Measurements from ENCODE around the gene CAMK2B. TPM values are rescaled to one million over a fixed set of nuclear protein-coding genes. Genes with fewer than 3 reads are reported as not detected.

CAMK2B gene
- total RNA-seq, 2 experiments from 2014 or later, result 0.11 TPM; not detected in 1

DNA sequence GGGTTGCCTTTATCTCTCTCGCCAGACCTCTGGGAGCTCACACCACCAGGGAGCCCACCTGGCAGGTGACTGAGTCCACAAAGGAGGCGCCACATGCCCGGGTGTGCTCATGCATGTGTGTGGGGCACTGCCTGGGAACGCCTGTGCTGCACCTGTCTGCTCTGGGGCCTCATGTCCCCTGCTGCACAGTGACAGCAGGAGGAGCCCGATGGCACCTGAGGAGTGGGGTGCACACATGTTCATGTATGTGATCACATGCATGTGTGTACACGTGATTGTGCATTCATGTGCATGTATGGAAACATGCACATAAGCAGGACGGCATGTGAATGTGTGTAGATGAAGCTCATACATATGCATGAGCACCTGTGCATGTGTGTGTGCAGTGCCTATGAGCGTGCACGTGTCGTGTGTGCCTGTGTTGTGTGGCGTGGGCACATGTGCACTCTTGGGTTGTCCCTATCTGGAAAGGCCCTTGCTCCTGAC is 102.6 kb downstream of the CAMK2B start:
- Mint-ChIP-seq H3K27me3 (no peaks in the 10 kb centered on the region), H3K4me3 (no peak overlapping the region), H3K9me3 (no peaks in the 10 kb centered on the region), H3K4me1 (no peaks in the 10 kb centered on the region), H3K36me3 (no peaks in the 10 kb centered on the region), H3K27ac (no peak overlapping the region)
- POLR2A ChIA-PET, result no interaction called here
- no peak for ATAC-seq (ENCODE audit: low read depth)
- DNase-seq, result peak; percentile 26

DNA sequence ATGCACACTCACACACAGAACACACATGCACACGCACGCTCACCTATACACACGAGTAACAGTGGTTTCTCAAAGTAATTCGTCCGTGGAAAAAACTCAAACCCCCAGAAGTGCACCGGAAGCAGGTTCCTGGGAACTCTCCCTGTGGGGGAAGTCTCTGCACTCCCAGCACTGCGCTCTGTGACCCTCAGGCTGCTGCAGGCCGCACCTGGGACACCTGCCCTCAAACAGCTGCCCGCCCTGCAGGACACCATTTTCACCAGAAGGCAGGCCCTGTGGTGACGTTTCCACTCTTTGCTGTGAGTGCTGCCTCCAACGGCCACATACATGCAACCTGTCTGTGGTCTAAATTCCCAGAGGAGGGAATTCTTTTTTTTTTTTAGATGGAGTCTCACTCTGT is 103.3 kb downstream of the CAMK2B start:
- Mint-ChIP-seq H3K4me3 (no peak overlapping the region), H3K9me3 (no peaks in the 10 kb centered on the region), H3K36me3 (no peaks in the 10 kb centered on the region), H3K4me1 (no peaks in the 10 kb centered on the region), H3K27me3 (no peaks in the 10 kb centered on the region), H3K27ac (no peak overlapping the region)
- POLR2A ChIA-PET, result no interaction called here
- ATAC-seq (ENCODE audit: low read depth), result no peak
- DNase-seq, result no peak

DNA sequence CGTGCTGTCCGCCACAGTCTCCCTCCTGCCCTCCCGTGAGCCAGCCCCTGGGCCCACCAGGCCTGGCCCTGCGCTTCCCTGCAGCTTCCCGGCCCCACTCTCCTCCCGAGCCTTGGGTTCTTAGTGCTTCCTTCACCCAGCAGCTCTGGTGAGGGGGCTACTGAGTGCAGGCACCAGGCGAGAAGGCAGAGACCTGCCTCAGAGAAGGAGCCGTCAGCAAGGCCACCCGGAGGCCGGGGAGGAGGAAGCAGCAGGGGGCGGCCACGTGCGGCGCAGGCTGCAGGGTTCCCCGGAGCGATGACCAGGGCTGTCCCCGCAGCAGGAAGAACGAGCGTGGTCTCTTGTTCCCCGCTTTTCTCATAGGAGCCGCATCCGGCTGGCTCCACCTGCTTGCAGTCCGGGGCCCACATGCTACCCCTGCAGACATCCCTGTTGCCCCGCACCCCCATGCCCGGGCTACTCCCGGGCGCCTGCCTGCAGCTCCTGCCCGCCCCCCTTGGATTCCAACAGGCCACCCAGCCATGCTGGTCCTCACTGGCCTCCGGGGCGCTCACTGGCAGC is 104.1 kb downstream of the CAMK2B start:
- Mint-ChIP-seq H3K27me3 (no peaks in the 10 kb centered on the region), H3K27ac (no peak overlapping the region), H3K4me3 (no peak overlapping the region), H3K36me3 (no peaks in the 10 kb centered on the region), H3K4me1 (no peaks in the 10 kb centered on the region), H3K9me3 (no peaks in the 10 kb centered on the region)
- no peak for DNase-seq
- POLR2A ChIA-PET, result no interaction called here
- no peak for ATAC-seq (ENCODE audit: low read depth)

DNA sequence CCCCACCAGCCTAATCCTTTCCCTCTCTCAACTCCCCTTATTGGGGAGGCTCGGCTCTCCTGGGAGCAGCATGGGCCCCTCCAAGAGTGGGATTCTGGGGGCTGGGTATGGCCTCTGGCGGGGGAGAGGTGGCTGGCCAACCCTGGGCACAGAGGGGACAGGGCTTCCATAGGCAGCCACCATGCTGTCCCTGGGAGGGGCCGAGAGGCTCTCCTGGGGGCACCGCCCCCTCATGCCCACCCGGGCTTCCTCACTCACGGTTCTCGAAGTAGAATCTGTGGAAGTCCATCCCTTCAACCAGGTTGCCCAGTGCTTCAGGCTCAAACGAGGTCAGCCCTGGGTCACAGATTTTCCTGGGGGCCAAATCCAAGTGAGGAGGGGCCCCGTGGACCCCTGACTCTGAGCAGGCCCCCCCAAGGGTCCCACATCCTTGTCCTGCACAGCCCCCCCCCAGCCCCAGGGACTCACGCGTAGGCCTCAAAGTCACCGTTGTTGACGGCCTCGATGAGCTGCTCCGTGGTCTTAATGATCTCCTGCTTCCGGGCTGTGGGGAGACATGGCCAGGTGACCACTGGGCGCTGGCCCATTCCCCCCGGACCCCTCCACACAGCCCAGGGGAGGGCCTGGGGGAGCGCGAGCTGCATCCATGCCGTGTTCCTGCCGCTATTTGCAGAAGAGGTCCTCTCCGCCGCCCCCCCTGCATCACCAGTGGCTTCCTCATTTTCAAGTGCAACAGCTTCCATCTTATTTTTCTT is 104.9 kb downstream of the CAMK2B start:
- no peak overlapping the region for H3K4me3 Mint-ChIP-seq
- POLR2A ChIA-PET, result no interaction called here
- DNase-seq, result no peak
- no peaks in the 10 kb centered on the region for H3K27me3 Mint-ChIP-seq
- no peak for ATAC-seq (ENCODE audit: low read depth)
- no peaks in the 10 kb centered on the region for H3K4me1 Mint-ChIP-seq
- H3K9me3 Mint-ChIP-seq, result no peaks in the 10 kb centered on the region
- no peak overlapping the region for H3K27ac Mint-ChIP-seq
- no peaks in the 10 kb centered on the region for H3K36me3 Mint-ChIP-seq

DNA sequence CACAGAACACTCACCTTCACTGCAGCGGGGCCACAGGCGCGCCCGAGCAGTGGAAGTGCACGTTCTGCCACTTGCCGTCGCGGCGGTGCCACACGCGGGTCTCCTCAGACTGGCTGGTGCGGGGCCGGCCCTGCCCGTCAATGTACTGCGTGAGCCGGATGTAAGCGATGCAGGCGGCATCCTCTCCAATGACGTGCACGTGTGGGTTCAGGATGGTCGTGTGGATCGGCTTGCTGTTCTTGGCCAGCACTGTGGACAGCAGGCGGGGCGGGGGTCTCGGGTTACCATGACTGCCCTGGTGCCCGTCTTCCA is 105.4 kb downstream of the CAMK2B start:
- Mint-ChIP-seq H3K4me1 (no peaks in the 10 kb centered on the region), H3K27ac (no peak overlapping the region), H3K36me3 (no peaks in the 10 kb centered on the region), H3K27me3 (no peaks in the 10 kb centered on the region), H3K4me3 (no peak overlapping the region), H3K9me3 (no peaks in the 10 kb centered on the region)
- ATAC-seq (ENCODE audit: low read depth), result no peak
- POLR2A ChIA-PET, result no interaction called here
- DNase-seq, result no peak

DNA sequence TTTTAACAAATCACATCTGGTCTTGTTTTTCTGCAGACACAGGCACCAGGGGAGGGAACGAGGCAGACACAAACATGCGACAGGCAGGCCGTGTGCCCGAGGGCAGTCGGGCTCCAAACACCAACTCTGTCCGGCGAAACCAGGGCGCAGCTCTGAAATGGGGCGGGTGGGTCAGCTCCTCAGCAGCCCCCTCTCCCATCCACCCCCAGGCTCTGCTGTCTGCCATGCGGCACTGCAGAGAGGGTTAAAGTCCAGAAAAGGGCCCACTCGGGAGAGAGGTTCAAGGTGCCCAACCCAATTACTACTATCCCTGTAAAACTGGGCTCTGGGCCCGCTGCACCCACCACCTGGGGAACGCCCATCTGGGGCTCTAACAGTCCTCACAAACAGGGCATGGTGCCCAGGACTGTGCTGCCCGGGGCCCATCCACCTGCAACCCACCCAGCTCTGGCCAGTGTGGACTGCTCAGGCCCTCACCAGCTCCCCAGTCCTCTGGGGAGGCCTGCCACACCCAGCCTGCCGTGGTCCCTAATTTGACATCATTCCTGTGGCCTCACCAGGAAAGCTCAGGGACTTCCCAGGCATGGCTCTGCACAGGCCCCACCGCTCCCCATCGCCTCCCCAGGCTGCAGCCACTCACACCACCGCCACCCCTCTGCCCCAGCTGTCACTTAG is 105.9 kb downstream of the CAMK2B start:
- ATAC-seq (ENCODE audit: low read depth) (no peak), DNase-seq (no peak)
- H3K4me3 Mint-ChIP-seq, result no peak overlapping the region
- no peak overlapping the region for H3K27ac Mint-ChIP-seq
- H3K9me3 Mint-ChIP-seq, result no peaks in the 10 kb centered on the region
- H3K4me1 Mint-ChIP-seq, result no peaks in the 10 kb centered on the region
- H3K27me3 Mint-ChIP-seq, result no peaks in the 10 kb centered on the region
- POLR2A ChIA-PET, result no interaction called here
- H3K36me3 Mint-ChIP-seq, result no peaks in the 10 kb centered on the region

DNA sequence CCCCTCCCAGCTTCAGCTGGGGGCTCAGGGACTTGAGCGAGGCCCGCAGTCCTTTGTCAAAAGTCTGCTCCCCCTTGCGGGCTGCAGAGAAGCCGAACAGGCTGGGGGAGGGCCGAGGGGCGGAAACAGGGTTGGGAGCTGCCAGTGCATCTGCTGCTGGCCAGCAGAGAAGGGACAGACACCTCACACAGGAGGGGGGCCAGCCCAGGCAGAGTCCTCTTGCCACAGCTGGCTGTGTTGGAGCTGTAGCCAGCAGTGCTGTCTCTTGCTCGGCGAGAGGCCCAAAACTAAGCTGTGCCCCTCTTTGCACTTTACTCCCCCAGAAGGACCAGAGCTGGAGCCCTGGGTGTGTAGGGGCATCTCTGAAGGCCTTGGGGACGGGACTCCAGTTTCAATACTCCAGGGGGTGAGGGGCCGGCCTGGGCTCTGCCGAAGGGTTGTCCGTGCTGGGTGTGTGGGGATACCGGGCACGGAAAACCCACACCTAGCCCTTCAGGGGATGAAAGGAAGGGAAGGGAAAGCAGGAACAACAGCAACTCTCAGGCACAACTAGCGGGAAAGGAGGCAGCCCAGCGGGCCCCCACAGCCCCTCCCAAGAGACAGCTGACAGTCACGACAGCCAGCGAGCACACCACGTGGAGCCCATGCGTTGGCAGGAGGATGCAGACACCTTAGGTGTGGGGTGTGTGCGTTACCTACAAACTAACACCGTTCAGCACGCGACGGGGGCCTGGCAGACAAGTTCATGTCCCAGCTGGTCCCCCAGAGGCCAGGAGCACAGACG is 106.8 kb downstream of the CAMK2B start:
- H3K4me3 Mint-ChIP-seq, result no peak overlapping the region
- POLR2A ChIA-PET, result no interaction called here
- H3K36me3 Mint-ChIP-seq, result no peaks in the 10 kb centered on the region
- no peaks in the 10 kb centered on the region for H3K9me3 Mint-ChIP-seq
- no peak for ATAC-seq (ENCODE audit: low read depth)
- no peaks in the 10 kb centered on the region for H3K4me1 Mint-ChIP-seq
- no peak for DNase-seq
- no peaks in the 10 kb centered on the region for H3K27me3 Mint-ChIP-seq
- no peak overlapping the region for H3K27ac Mint-ChIP-seq

DNA sequence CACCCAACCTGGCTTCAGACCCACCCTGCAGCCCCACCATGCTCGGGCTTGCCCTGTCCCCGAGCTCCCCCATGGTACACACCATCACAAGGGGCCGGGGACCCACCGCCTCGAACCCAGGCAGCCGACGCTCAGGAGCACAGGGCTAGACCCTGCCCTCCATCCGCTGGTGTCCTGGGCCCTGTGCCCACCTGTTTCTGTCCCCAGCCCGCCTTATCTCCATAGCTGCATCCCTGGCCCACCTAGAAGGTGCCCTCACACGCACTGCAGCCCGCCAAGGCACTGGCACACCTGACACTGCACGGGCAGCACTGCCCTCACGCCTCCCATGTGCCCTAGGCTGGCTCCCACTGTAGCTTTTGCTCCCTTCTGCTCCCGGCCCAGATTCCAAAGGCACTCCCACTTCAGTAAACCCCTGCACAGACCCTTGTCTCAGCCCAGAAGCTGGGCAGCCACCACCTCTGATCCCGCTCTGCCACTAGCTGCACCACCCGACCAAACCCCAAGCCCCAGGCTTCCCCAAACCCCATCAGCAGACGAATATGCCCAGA is 107.5 kb downstream of the CAMK2B start:
- DNase-seq (no peak), ATAC-seq (ENCODE audit: low read depth) (no peak)
- H3K4me3 Mint-ChIP-seq, result no peak overlapping the region
- POLR2A ChIA-PET, result no interaction called here
- no peaks in the 10 kb centered on the region for H3K36me3 Mint-ChIP-seq
- no peaks in the 10 kb centered on the region for H3K27me3 Mint-ChIP-seq
- no peaks in the 10 kb centered on the region for H3K4me1 Mint-ChIP-seq
- no peak overlapping the region for H3K27ac Mint-ChIP-seq
- no peaks in the 10 kb centered on the region for H3K9me3 Mint-ChIP-seq

DNA sequence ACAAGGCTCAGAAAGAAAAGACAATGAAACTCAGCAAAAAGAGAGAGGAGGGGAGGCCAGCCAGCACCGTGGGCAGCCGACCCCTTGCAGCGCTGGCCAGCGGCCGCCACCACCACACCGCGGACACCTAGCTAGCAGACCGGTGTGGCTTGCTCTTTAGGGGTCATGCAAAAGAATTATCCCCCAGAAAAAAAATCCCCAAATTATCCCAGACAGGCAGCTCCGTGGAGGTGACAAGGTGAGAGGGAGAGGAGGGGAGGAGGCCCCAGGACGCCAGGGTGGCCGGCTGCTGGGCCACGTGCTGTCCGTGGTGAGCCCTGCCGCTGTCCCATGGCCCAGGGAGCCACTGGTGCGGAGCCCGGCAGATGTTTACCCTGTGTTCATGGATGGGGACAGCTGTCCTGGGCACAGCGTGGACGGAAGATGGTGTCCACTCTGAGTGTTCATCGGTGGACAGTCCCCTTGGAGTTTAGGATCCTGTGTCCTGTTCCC is 108.1 kb downstream of the CAMK2B start:
- Mint-ChIP-seq H3K9me3 (no peaks in the 10 kb centered on the region), H3K4me1 (peaks cover under 1% of the 10 kb centered on the region), H3K27me3 (no peaks in the 10 kb centered on the region), H3K36me3 (peaks cover under 1% of the 10 kb centered on the region), H3K27ac (no peak overlapping the region), H3K4me3 (no peak overlapping the region)
- no peak for ATAC-seq (ENCODE audit: low read depth)
- DNase-seq, result no peak
- POLR2A ChIA-PET, result no interaction called here

DNA sequence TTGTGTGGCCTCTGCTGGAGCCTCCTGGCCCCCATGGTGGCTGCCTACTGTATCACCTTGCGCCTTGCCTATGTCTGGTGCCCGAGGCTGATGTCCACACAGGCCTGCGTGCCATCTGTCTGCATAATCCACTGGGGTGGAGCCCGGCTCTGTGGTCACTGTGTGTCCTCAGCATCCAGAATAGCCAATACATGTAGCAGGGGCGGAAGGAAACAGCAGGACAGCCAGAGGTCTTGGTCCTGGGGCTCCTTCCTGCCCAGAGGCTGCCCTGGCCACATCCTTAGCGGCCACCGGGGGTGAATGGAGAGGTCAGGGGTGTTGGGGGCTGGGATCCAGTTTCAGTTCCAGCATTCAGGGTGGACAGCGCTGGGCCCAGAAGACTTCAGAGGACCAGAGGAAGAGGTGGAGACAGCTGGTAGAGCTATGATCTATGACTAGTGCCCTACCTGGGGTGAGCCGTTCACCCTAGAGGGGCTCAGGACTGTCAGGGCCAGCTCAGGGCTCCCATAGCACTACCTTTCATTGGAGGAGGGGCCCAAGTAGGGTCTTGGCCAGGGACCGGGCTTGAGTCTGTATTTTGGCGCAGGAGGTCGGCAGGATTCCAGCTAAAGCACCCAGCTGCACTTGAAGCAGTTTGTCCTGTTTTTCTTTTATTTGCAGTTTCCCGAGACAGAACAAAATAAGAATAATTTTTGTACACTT is 108.7 kb downstream of the CAMK2B start:
- Mint-ChIP-seq H3K4me3 (no peak overlapping the region), H3K27ac (no peak overlapping the region), H3K4me1 (peaks cover 6% of the 10 kb centered on the region), H3K27me3 (no peaks in the 10 kb centered on the region), H3K36me3 (peaks cover 3% of the 10 kb centered on the region), H3K9me3 (no peaks in the 10 kb centered on the region)
- POLR2A ChIA-PET, result no interaction called here
- ATAC-seq (ENCODE audit: low read depth) (no peak), DNase-seq (no peak)

DNA sequence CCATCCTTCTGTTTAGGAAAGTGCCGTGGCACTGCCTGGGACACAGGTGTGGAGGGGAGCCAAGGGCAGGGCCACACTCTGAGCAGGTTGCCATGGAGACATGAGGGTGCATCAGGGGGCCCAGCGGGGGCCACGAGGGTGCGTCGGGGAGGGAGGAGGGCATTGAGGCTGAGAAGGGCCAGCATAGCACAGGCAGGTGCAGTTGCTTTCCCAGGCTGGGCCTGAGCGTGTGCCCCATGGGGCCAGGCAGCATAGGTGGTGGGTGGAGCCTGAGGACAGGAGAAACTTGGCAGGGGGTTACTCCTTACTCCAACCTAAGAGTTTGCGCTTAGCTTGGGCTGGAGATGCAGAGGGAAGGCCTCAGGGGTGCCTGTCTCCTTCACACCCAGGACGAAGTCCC is 109.4 kb downstream of the CAMK2B start:
- Mint-ChIP-seq H3K9me3 (no peaks in the 10 kb centered on the region), H3K36me3 (peaks cover 7% of the 10 kb centered on the region), H3K4me3 (no peak overlapping the region), H3K27ac (no peak overlapping the region), H3K4me1 (peaks cover 11% of the 10 kb centered on the region), H3K27me3 (no peaks in the 10 kb centered on the region)
- DNase-seq, result no peak
- ATAC-seq (ENCODE audit: low read depth), result no peak
- POLR2A ChIA-PET, result no interaction called here

DNA sequence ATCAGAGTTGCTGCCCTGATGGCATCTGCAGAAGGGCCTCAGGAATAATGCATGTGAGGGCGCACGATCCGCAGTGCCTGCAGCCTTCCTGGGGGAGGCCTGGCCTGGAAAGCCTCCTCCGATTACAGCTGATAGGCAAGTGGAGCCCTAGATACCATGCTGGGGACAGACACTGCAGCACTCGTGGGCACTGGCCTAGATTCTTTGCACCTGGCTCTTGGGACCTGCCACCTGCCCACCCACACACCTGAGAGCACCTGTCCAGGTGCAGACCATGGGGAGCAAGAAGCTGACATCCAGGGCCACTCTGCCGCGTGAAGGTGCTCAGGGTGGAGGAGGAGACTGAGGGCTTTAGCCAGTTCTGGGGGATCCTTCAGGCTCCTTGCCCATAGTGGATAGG is 109.9 kb downstream of the CAMK2B start:
- POLR2A ChIA-PET, result no interaction called here
- Mint-ChIP-seq H3K27me3 (no peaks in the 10 kb centered on the region), H3K4me1 (peaks cover 11% of the 10 kb centered on the region), H3K36me3 (peaks cover 10% of the 10 kb centered on the region), H3K9me3 (no peaks in the 10 kb centered on the region), H3K27ac (no peak overlapping the region), H3K4me3 (no peak overlapping the region)
- no peak for DNase-seq
- no peak for ATAC-seq (ENCODE audit: low read depth)

DNA sequence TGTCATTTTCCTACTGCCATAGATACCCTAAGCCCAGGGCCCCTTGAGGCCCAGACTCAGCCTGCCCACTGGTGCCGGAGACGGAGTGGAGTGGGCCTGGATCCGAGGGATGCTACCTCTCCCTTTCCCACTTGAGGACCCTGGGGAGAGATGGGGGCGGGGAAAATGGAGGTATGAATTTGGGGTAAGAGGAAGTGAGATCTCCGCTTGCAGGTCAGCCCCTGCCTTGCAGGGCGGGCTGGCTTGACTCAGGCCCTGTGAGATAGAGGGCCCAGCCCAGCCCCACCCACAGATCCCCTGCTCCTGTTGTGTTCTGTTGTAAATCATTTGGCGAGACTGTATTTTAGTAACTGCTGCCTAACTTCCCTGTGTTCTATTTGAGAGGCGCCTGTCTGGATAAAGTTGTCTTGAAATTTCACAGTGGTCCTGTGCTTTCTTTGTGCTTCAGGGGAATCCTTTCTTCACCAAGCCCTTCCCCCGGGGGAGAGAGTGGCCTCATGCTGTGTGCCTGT is 111.5 kb downstream of the CAMK2B start:
- POLR2A ChIA-PET, result no interaction called here
- ATAC-seq (ENCODE audit: low read depth), result no peak

More for the DNA sequence above, 111.5 kb downstream of the CAMK2B start:
- Mint-ChIP-seq H3K9me3 (no peaks in the 10 kb centered on the region), H3K27me3 (no peaks in the 10 kb centered on the region), H3K36me3 (peaks cover 13% of the 10 kb centered on the region), H3K4me1 (peaks cover 11% of the 10 kb centered on the region), H3K4me3 (no peak overlapping the region), H3K27ac (peak overlapping the region; percentile 24)
- DNase-seq, result no peak

All from activated naive CD8-positive, alpha-beta T cell treated with anti-CD3 and anti-CD28 coated beads, Interleukin-2, amount 10 ng/mL, durations not matched to agents 7 days and 5 days (primary cell).